Mesodermal cell (in vitro differentiated cells): ENCODE results near the gene AGMO.

Experiments
- H3K27ac ChIP-seq: 2 replicates; pipeline ENCODE4 v1.7.0; 2013; ENCODE audit warnings: mild to moderate bottlenecking, low read depth, low read length, moderate library complexity; ENCODE audit not compliant: severe bottlenecking
- H3K36me3 ChIP-seq: 2 replicates; pipeline ENCODE4 v1.7.1; 2013; ENCODE audit warnings: mild to moderate bottlenecking, low read length, moderate library complexity; ENCODE audit not compliant: control insufficient read depth, insufficient read depth
- H3K4me1 ChIP-seq: one replicate; pipeline ENCODE4 v1.7.1; 2013; ENCODE audit warnings: mild to moderate bottlenecking, low read length; ENCODE audit not compliant: insufficient read depth, control insufficient read depth, poor library complexity, severe bottlenecking
- H3K4me3 ChIP-seq: 2 replicates; pipeline ENCODE4 v1.7.0; 2013; ENCODE audit warnings: low read length, control low read depth, mild to moderate bottlenecking; ENCODE audit not compliant: insufficient read depth, poor library complexity, severe bottlenecking; ENCODE audit errors: extremely low read depth
- H3K9me3 ChIP-seq: 2 replicates; pipeline ENCODE4 v1.7.1; 2013; ENCODE audit warnings: mild to moderate bottlenecking, low read length, moderate library complexity; ENCODE audit not compliant: control insufficient read depth
- WGBS, 2 experiments: methylation state at CpG; one replicate each; pipeline ENCODE4 v1.1.5; 2013; ENCODE audit warnings: missing lambda C conversion rate in 2 of 2; ENCODE audit not compliant: insufficient coverage in 2 of 2; 5-methylcytosine and 5-hydroxymethylcytosine counted together

AGMO gene

DNA sequence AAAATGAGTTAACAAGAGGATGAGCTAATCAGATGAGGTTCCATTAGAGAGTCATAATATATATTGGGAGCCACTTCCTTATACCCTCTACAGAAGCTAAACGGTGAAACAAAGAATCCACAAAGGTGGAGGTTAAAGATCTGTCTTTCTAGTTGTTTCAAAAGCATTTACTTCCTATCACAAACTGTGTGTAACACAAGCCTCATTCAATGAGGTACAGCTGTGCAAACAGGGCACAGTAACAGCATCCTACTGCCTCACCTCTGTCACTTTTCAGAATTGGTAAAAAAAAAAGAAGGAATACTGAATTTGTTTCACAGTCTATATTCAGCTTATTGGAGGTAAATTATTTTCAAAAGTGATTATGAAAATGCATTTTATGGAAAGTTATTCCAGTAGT lies 128.7 kb downstream of the AGMO start:
- H3K4me3 ChIP-seq = no peak overlapping the region
- no peaks in the 10 kb centered on the region for H3K9me3 ChIP-seq
- WGBS, 2 experiments = no CpG with 5 or more reads among the region's 1 CpG
- no peak overlapping the region for H3K27ac ChIP-seq
- no peaks in the 10 kb centered on the region for H3K36me3 ChIP-seq
- no peaks in the 10 kb centered on the region for H3K4me1 ChIP-seq

DNA sequence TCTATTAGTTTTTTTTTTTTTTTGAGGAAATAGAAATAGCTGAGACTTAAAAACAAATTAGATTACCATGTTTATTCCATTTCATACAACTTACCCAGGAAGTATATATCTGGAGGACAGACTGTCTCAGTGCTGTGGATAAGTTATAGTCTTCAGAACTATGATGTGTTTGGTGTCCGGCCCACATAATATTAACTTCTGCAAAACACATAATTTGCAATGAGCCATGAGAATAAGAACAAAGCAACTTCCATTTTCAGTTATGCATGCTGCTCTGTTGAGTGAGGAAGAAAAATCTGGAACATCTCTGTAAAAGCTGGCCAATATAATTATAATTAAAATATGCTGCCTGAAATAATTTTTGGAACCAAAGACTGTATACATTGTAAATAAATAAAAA lies 130.9 kb downstream of the AGMO start:
- Histone ChIP-seq H3K36me3 (no peaks in the 10 kb centered on the region), H3K27ac (no peak overlapping the region), H3K4me1 (no peaks in the 10 kb centered on the region), H3K9me3 (no peaks in the 10 kb centered on the region), H3K4me3 (no peak overlapping the region)
- no CpG with 5 or more reads among the region's 1 CpG for WGBS, 2 experiments

DNA sequence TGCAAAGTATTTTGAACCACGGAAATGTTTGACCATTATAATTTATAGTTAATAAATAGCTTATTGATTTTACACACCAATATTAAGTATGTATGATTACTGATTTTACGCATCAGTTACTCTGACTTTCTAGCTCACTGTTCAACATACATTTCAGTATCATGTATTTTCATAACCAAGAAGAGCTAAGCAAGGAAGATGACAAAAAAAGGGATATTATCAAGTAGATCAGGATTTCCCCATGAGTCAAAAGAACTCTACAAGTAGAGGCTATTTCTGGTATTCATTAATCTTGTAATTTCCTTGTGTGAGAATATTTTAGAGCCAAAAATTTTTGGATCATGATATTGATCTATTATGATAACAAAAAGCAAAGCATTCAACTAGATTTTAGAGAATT lies 131.6 kb downstream of the AGMO start:
- Histone ChIP-seq H3K4me3 (no peak overlapping the region), H3K9me3 (no peaks in the 10 kb centered on the region), H3K4me1 (no peaks in the 10 kb centered on the region), H3K36me3 (no peaks in the 10 kb centered on the region), H3K27ac (no peak overlapping the region)
- WGBS, 2 experiments = no CpG with 5 or more reads among the region's 2 CpGs

- H3K27ac ChIP-seq = no peak overlapping the region
- no peaks in the 10 kb centered on the region for H3K36me3 ChIP-seq
- no peak overlapping the region for H3K4me3 ChIP-seq
- WGBS, 2 experiments = no CpG with 5 or more reads among the region's 2 CpGs
- H3K4me1 ChIP-seq = no peaks in the 10 kb centered on the region
- H3K9me3 ChIP-seq = no peaks in the 10 kb centered on the region
These were observed 137.3 kb downstream of the AGMO start for GRCh38 chr7:15424468-15424867.

GRCh38 chr7:15419596-15419995 lies 142.2 kb downstream of the AGMO start:
- Histone ChIP-seq H3K9me3 (peaks cover 3% of the 10 kb centered on the region), H3K4me3 (no peak overlapping the region), H3K27ac (no peak overlapping the region), H3K36me3 (no peaks in the 10 kb centered on the region), H3K4me1 (no peaks in the 10 kb centered on the region)
- no CpG with 5 or more reads among the region's 2 CpGs for WGBS, 2 experiments

GRCh38 chr7:15418264-15418663 lies 143.6 kb downstream of the AGMO start:
- WGBS, 2 experiments = no CpG with 5 or more reads among the region's 1 CpG
- H3K36me3 ChIP-seq = no peaks in the 10 kb centered on the region
- no peak overlapping the region for H3K27ac ChIP-seq

DNA sequence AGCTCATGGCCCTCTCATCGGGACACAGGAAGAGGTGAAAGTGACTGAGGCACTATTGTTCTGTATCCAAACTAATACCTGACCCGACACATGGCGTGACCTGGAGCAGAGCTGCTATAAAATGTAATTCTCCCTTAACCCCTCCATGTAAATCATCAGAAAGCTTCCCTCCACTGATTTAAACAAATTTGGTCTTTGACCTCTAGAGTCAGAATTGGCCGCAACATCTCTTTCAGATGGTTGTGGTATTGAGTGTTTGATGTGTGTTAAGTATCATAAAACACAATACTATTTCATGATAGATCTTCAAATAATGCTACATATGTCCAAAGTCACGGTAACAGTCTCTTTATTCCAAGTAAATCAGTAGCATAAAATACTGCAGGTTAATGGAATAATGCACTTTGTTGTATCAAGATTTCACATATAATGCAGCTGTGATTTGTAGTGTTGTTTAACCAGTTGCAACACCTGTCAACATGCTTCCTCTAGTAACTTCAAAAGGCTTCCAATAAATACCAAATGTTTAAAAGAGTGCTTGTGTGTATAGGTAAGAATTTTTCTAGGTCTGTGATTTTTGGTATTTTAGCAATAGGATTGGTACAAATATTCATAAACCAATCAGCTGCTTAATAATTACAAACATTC lies 144.3 kb downstream of the AGMO start:
- Histone ChIP-seq H3K4me1 (no peaks in the 10 kb centered on the region), H3K9me3 (peaks cover 3% of the 10 kb centered on the region), H3K36me3 (no peaks in the 10 kb centered on the region), H3K27ac (no peak overlapping the region), H3K4me3 (no peak overlapping the region)
- WGBS, 2 experiments = 79 to 94% methylated on average over 2 of the region's 5 CpGs

More at GRCh38 chr7:15418264-15418663, 143.6 kb downstream of the AGMO start:
- no peaks in the 10 kb centered on the region for H3K4me1 ChIP-seq
- H3K9me3 ChIP-seq = peaks cover 3% of the 10 kb centered on the region
- H3K4me3 ChIP-seq = no peak overlapping the region

- Histone ChIP-seq H3K4me1 (no peaks in the 10 kb centered on the region), H3K36me3 (no peaks in the 10 kb centered on the region), H3K9me3 (no peaks in the 10 kb centered on the region), H3K4me3 (no peak overlapping the region), H3K27ac (no peak overlapping the region)
- WGBS, 2 experiments = no CpG with 5 or more reads among the region's 2 CpGs
These were observed 150.8 kb downstream of the AGMO start for GRCh38 chr7:15411019-15411418.

GRCh38 chr7:15407910-15408309 lies 153.9 kb downstream of the AGMO start:
- Histone ChIP-seq H3K27ac (no peak overlapping the region), H3K9me3 (no peaks in the 10 kb centered on the region), H3K4me1 (no peaks in the 10 kb centered on the region), H3K4me3 (no peak overlapping the region), H3K36me3 (no peaks in the 10 kb centered on the region)
- 60 to 83% methylated on average over 1 to 2 of the region's 4 CpGs for WGBS, 2 experiments

DNA sequence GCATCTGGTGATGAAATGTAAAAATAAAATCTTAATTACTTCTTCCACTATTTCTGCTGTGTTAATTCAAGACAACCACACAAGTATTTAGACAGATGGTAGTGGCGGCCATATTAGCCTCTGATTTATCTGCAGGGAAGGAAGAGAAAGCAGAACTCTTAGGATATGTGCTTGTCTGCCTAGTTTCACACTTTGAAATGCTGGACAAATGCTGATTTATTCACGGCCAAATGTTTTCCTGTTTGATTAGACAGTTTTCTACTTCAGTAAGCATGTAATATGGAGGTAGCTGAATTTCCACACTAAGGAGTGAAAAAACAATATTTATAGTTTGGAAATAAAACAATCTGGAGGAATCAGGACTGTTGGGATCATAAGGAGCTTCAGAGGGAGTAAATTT lies 158.1 kb downstream of the AGMO start:
- WGBS, 2 experiments = 86 to 100% methylated on average over 1 of the region's 2 CpGs
- H3K27ac ChIP-seq = no peak overlapping the region

DNA sequence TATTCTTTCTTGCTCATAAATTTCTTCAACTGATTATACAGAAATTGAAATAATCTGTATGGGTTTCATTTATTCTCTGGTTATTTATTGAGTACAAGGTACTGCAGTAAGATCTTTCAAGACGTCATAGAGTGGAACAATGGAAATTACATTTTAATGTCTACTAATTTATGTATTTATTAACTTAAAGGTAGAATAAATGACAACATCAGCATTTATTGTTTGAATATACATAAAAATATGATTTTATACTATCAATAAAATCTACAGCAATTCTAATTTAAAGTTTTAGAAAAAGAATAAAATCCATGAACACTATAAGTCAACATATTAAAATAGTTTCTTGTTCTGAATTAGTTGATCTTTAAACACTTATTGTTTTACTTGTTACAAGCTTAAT lies 158.5 kb downstream of the AGMO start:
- no peak overlapping the region for H3K4me3 ChIP-seq
- WGBS, 2 experiments = no CpG with 5 or more reads among the region's 1 CpG

More for the DNA sequence above, 158.1 kb downstream of the AGMO start:
- Histone ChIP-seq H3K36me3 (no peaks in the 10 kb centered on the region), H3K4me1 (no peaks in the 10 kb centered on the region), H3K9me3 (no peaks in the 10 kb centered on the region), H3K4me3 (no peak overlapping the region)

More for the DNA sequence above, 158.5 kb downstream of the AGMO start:
- H3K9me3 ChIP-seq = no peaks in the 10 kb centered on the region
- no peak overlapping the region for H3K27ac ChIP-seq
- H3K4me1 ChIP-seq = no peaks in the 10 kb centered on the region
- no peaks in the 10 kb centered on the region for H3K36me3 ChIP-seq
